HG03103 (cell line): ENCODE data around the gene CTSZ.
"Not testable (repeated sequence)": the region's sequence is repeated elsewhere in the genome, so short reads cannot be mapped to it uniquely, and the experiment has no call there.

Experiments
- ATAC-seq: cut with Tn5 transposase; IDR thresholded peaks from one replicate; pipeline ENCODE4 v1.9.1; 2021; ENCODE audit warnings: low read depth; ENCODE audit not compliant: unreplicated experiment

The CTSZ gene

DNA sequence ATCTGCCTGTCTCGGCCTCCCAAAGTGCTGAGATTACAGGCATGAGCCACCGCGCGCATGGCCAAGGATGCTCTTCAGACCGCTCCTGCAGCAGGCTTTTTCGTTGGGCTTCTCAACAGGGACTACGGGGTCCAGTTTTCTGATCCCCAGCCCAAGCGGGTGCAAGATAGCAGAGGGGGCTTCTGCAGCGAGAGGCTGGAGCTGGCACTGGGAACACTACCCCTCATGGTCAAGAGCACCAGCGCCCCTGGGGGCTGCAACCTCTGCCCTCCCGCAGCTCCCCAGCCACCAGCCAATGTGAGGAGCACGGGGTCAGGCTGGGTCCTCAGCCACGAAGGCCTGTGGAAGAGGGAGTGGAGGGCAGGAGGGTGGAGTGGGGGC is 6.0 kb downstream of the CTSZ start:
- ATAC-seq, result no peak

DNA sequence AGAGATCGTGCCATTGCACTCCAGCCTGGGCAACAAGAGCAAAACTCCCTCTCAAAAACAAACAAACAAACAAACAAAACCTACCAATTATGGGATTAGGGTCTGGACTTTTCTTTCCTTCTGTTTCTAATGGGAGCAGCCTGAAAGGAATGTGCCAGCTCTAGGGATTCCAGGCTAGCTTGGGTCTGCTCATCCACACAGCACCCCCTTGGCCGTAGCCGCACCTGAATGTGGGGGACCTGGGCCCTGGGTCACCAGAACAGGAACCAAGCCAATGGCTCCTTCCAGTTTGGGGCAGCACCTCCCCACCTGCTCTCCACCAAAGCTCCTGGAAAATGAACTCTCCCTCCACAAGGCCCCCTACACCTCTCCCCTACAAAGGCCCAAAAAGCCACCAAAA is 6.7 kb downstream of the CTSZ start:
- ATAC-seq, result no peak

GRCh38 chr20:58998656-58999055 is 8.4 kb downstream of the CTSZ start:
- ATAC-seq, result no peak

DNA sequence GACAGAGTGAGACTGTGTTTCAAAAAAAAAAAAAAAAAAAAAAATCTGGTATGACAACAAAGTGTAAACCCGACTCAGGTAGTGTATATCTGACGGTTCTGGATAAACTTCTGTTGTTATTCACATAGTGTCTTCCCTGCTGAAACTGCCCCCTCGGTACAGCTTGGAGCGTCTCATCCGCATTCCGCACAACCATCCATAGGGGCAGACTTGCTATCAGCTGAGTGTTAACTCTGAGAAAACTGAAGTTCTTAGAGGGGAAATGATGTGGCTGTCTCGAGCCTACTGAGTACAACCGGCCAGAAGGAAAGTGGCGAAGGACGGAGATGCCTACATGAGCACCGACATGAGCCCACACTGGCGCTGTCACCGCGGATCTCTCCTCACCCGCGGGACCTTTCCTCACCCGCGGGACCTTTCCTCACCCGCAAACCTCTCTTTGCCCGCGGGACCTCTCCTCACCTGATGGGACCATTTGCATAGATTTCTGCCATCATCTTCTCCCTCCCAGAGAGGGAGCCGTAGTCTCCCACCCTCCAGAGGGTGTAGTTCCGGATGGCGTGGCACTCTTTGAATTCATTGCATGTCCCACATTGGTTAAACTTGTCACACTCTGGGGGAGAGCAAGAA is 9.8 kb downstream of the CTSZ start:
- ATAC-seq, result no peak

GRCh38 chr20:58996226-58996611 is 10.8 kb downstream of the CTSZ start:
- no peak for ATAC-seq

DNA sequence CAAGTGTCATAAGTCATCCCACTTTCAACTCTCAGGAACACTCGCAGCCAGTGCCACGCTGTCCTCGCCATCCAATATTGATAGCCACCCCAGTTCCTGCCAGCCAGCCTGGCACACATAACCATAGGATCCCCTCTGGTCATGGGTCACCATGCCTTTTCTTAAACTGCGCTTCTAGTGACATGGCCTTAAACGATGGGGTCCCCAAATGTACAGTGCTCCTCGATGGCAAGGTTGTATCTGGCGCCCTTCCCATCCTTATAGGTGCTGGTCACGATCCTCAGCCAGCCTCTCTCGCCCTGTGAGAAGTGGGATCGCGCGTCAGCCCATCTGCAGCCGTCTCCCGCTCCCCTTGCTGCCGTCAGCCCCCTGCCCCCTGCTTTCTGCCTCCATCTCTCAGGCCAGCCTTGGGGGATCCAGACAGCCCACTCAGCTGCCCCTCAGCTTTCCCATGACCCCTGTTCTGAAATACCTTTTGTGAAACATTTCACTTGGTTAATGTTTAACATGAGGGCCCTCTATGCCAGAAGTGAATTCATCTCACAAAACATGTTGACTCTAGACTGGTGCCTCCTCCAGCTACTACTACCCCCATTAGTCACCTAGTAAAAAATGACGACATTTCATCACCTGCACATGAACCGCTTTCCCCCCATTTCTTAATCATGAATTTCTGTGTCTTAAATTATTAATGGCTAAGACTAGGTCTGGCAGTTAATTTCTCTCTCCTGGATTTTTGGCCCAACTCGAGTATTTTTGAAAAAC is 11.4 kb downstream of the CTSZ start:
- ATAC-seq, result no peak

DNA sequence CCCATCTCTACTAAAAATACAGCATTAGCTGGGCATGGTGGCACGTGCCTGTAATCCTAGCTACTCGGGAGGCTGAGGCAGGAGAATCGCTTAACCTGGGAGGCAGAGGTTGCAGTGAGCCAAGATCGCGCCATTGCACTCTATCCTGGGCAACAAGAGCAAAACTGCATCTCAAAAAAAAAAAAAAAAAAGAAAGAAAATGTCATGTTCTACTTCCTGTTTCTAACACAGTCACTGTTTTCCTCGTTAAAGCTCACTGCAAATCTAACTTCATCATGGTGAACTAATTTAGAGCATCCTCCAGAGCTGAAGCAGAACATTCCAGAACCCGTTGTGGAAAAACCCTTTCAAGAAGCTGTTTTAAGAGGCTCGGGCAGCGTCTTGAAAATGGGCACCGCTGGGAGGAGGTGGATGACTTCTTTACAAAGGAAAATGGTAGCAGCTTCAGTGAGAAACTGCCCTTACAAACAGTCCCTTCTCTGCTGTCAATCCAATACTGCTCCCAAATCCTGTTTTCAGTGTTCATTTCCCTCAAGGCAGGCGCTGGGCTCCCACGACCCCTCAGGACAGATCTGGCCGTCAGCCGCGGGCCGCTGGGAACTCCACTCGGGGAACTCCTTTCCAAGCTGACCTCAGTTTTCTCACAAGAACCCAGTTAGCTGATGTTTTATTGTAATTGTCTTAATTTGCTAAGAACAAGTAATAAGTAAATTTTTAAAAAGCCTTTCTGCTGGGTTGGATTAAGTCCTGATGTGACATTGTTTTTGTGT is 12.5 kb downstream of the CTSZ start:
- no peak for ATAC-seq

- no peak for ATAC-seq
Observed at GRCh38 chr20:58993332-58994248, 13.5 kb downstream of the CTSZ start.

DNA sequence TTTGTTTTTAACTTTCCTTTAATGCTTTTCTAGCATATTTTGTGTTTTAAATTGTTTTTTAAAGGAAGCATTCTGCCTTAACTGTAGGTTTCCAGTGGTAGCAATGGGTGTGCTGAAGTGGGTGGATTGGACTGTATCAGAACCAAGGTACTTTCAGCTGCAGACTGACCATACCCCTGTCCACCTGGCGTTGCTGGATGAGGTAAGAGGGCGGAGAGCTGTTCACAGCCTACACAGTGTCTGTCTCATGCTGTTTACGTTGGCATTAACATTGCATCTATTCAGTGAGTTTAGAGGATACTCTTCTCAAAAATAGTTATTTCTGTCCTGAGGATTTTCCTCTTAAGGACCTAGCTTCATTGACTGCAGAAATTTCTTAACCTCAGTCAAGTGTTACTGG is 14.1 kb downstream of the CTSZ start:
- ATAC-seq, result no peak

GRCh38 chr20:58991715-58992114 is 15.3 kb downstream of the CTSZ start:
- no peak for ATAC-seq

DNA sequence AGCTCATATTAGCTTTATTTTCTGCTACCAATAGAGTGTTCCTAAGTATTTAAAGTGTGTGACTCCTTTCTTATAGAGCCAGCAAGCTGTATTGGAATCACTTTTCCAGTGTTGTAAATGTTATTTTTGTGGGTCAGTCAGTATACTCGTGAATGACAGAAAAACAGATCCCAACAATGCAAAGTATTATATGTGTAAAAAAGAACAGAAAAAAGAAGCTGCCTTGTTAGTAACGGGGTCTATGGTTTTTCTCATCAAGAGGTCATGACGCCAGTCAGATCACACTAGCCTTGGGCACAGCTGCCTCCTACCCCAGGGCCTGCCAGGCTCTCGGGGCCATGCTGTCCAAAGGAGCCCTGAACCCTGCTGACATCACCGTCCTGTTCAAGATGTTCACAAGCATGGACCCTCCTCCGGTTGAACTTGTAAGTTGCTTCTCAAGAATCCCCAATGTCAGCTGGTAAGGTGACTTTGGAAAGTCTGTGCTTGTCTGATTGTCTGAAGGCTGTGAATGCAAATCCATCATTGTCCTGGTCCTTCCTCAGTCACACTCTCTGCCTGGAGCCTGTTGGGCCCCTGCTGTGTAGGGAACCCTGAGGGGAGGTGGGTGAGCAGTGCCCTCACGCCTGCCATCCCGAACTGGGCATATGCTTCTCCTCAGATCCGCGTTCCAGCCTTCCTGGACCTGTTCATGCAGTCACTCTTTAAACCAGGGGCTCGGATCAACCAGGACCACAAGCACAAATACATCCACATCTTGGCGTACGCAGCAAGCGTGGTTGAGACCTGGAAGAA is 16.2 kb downstream of the CTSZ start:
- no peak for ATAC-seq

DNA sequence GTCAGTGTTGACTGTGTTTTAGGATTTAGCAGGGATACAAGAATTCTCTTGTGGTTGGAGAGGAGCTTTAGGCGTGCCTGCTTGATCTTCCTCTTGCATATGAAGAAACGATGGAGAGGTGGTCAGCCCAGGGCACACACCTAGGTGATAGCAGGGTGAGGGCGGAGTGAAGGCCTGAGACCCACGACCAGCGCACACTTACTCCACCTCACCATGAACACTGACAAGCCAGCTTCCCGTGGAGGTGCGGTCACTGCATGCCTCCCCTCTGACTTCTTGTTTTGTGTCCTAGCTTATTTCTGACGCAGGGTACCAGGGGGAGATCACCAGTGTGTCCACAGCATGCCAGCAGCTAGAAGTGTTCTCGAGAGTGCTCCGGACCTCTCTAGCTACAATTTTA is 17.9 kb downstream of the CTSZ start:
- ATAC-seq, result no peak

DNA sequence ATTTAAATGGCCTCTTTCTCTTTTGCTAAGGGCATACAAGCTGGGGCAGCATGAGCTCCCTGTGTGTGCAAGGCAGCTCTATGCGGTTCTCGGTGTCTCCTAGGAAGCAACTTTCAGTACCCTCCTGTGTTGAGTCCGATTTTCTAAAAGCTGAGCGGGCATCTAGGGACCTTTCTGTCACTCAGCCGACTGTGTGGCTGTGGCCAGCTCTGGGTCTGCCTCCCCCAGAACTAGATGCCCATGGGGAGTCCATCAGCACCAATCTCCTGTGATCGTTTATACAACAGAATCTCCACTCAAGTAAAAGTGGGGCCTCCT is 18.5 kb downstream of the CTSZ start:
- ATAC-seq, result no peak

DNA sequence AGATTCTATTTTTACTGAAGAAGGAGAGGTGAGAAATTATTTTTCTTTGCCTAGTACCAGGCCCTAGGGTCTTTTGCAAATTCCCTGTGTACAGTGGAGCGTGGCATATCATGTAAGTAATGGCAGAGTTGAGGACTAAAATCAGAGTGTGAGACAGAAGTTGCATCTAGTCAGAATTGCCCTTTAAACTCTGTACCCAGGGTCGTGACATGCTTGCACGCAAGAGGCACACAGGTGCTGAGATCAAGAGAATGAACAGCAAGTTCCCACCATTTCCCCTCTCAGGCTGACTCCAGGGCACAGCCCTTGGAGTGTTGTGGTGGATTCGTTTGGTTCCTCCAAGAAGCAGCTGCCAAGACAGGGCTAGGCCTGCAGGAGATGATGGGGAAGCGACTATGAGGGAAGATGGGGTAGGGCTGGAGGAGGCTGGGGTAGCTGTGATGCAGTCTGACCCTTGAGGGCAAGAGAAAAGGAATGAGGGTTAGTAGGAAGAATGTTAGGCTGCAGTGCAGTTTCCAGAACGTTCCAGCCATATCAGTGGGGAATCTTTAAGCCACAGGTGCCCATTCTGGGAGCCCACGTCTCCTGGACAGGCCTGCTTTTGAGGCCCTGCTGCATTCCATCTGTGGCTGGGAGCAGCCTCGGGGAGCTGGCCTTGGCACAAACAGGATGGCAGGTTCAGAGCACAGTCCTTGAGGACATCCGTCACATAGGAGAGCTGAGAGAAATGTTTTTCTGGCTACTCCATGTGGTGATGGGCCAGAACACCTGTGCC is 19.1 kb downstream of the CTSZ start:
- no peak for ATAC-seq

- no peak for ATAC-seq
Observed at GRCh38 chr20:58986968-58987517, 20.0 kb downstream of the CTSZ start.

DNA sequence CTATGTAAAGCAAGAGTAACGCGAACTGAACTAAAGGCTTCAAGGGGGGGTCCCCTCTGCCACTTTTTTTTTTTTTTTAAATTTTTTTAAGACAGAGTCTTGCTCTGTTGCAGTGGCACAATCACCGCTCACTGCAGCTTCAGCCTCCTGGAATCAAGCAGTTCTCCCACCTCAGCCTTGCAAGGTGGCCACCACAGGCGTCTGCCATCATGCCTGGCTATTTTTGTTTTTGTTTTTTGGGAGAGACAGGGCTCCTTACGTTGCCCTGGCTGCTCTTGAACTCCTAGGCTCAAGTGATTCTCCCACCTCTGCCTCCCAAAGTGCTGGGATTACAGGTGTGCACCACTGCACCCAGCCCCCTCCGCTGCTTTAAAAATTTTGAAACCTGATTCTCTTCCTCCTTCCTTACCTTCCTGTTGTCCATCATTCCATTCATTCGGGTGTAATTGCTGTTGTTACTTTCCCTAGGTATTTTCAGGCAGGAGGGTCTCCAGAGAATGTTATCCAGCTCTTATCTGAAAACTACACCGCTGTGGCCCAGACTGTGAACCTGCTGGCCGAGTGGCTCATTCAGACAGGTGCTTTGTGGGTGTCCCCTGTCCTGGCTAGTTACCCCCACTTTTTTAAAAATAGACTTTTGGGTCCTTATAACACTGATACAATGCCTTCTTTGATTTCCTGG is 20.6 kb downstream of the CTSZ start:
- no peak for ATAC-seq

GRCh38 chr20:58985656-58986055 is 21.4 kb downstream of the CTSZ start:
- ATAC-seq, result no peak

GRCh38 chr20:58984691-58985090 is 22.4 kb downstream of the CTSZ start:
- ATAC-seq, result no peak

GRCh38 chr20:58983115-58983468 is 24.0 kb downstream of the CTSZ start:
- ATAC-seq, result not testable (repeated sequence)
